Inflammatory macrophage treated with lipopolysaccharide for 1 hour (primary cell): Measurements from ENCODE around the gene ASXL3.

Experiments
- DNase-seq, 2 donors: peaks; one replicate each; pipeline ENCODE4 v3.0.0-alpha.2; 2020 to 2022

The ASXL3 gene

GRCh38 chr18:33729556-33729955 lies 151.5 kb downstream of the ASXL3 start:
- no peak for DNase-seq

DNA sequence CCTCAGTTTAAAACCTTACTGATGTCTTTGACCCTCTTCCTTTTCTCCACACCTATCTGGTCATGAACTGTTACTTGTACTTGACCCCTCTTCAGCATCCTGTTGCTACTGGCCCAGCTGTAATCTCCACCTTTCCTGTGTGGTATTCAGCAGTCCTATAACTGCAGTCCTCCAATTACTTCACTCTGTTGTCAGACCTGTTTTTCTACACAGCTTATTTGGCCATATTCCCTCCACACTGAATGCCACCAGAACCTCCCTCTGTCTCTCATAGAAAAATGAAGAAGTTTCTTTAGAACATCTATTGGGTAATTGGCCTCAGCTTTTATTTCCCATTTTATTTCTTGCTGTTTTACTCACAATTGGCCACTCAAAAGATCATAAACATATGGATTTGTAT lies 155.4 kb downstream of the ASXL3 start:
- no peak for DNase-seq

DNA sequence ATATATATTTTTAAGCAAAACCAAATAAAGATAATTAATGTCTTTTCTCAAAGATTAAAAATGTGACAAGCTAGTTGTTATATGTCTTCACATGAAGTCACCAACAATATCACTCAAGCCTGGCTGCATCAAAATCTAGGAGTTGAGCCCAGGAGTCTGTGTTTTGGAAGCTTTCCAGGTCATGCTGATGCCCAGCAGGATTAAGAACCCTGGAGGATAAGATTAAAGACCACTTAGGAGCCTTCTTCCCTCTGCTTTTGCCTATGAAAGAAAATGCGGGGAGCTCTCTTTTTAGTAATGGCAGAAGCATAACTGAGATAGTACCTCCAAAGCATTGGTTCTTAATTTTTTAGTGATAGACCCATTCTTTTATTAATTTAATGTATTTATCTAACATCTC lies 157.4 kb downstream of the ASXL3 start:
- DNase-seq = no peak

GRCh38 chr18:33741760-33742159 lies 163.7 kb downstream of the ASXL3 start:
- DNase-seq = no peak

- DNase-seq = no peak
These were observed 166.1 kb downstream of the ASXL3 start for GRCh38 chr18:33744032-33744697.

- no peak for DNase-seq
These were observed 167.3 kb downstream of the ASXL3 start for GRCh38 chr18:33745151-33745795.

DNA sequence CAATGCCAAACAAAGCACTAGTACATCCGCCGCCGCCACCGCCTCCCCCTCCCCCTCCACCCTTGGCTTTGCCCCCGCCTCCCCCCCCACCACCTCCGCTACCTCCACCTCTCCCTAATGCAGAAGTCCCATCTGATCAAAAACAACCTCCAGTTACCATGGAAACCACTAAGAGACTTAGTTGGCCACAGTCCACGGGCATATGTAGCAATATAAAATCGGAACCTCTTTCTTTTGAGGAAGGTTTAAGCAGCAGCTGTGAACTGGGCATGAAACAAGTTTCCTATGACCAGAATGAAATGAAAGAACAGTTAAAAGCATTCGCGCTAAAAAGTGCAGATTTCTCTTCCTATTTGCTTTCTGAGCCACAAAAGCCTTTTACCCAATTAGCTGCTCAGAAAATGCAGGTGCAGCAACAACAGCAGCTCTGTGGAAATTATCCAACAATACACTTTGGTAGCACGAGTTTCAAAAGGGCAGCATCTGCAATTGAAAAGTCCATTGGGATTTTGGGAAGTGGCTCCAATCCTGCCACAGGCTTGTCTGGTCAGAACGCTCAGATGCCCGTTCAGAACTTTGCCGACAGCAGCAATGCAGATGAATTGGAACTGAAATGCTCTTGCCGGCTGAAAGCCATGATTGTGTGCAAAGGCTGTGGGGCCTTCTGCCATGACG lies 168.0 kb downstream of the ASXL3 start:
- no peak for DNase-seq

DNA sequence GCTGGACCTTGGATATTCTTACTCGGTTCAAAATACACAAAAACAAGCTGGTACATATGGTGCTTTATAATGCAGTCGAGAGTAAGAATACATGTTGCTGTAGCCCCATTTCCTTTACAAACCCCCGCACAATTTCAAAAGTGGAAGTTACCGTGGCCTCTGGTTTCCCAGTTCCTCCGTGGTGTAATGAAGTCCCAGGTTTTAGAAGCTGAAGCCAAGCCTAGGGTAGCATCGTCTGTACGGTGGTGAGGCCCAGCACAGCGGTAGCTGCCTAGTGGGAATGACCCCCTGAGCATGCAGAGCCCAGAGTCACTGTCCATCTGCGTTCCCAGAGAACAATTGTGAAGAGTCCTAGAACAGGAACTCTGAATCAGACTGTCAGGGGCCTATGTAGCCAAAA lies 171.8 kb downstream of the ASXL3 start:
- DNase-seq = no peak

DNA sequence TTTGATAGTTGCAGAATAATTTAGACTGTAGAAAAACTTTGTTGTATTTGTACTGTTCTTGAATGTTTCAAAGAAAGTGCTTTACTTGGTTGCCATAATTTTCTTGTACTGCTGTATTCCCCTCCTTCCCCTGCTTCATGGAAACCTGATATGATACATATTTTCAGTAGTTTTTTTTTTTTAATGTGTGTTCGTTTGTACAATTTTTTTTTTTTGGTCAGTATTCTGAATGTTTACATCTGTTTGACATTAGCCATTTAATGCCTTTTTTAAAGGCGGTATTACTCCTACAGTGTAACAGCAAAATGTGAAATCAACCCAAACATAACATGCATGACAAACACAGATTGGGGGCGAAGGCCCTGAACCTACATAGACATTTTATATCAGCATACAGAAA lies 172.3 kb downstream of the ASXL3 start:
- DNase-seq = no peak

GRCh38 chr18:33751613-33752221 lies 173.7 kb downstream of the ASXL3 start:
- DNase-seq = no peak

- DNase-seq = no peak
These were observed 177.4 kb downstream of the ASXL3 start for GRCh38 chr18:33755391-33755790.

DNA sequence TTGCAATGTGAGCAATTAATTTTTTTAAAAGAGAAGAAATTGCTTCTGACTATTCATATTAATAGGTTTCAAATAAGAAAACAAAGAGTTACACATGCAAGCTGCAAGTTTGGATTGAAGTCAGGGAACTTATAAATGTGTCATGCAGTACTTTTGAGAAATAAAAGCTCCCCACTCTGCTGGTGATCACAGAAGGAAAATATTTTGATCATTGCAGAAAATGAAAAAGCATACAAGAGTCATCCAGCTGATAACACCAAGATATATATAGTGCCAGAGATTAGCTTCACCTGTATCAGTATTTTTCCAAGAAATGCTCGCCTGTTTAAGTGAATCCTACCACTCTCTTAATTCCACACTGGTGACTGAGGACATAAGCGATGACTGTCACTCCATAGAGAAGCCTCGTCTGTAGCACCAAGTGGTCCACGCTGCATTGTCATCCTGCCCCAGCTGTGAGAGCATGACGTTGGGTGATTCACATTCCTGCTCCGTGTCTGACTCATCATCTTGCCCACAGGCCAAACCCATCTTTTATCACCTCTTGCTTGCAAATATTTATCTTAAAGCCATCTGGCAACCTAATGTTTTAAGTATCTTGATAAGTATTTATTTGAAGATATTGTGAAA lies 178.0 kb downstream of the ASXL3 start:
- DNase-seq = no peak

- DNase-seq = no peak
These were observed 179.0 kb downstream of the ASXL3 start for GRCh38 chr18:33757037-33757436.

GRCh38 chr18:33761363-33761762 lies 183.3 kb downstream of the ASXL3 start:
- DNase-seq = no peak

GRCh38 chr18:33781429-33781828 lies 203.4 kb downstream of the ASXL3 start:
- DNase-seq = no peak
